K562 (cell line): Measurements from ENCODE around the gene CASTOR1. TPM values are rescaled to one million over a fixed set of nuclear protein-coding genes. Genes with fewer than 3 reads are reported as not detected.
A peak's percentile ranks its signal among the peaks of the same experiment; 100 is the strongest.

Source experiments
- BCLAF1 ChIP-seq, 2 experiments: fragments of 450-650 bp in 1 of 2; IDR thresholded peaks; 2 replicates each; pipeline ENCODE4 v1.6.1; 2011 to 2017; ENCODE audit warnings: low read depth in 2 of 2, antibody characterized with exemption in 1 of 2, borderline replicate concordance in 1 of 2, low read length in 1 of 2, mild to moderate bottlenecking in 1 of 2, mixed read lengths in 1 of 2; ENCODE audit not compliant: control insufficient read depth in 1 of 2
- CXXC5 ChIP-seq: fragments of 250-450 bp; sonication (Bioruptor Pico); IDR thresholded peaks from 2 replicates; pipeline ENCODE4 v1.8.0; 2022; ENCODE audit warnings: inconsistent platforms, mild to moderate bottlenecking, moderate library complexity
- E2F6 ChIP-seq, 2 experiments: IDR thresholded peaks; 2 replicates each; pipeline ENCODE4 v1.6.1; 2011; ENCODE audit warnings: borderline replicate concordance in 1 of 2, control low read depth in 1 of 2, low read depth in 1 of 2, low read length in 1 of 2, mild to moderate bottlenecking in 1 of 2, mixed read lengths in 1 of 2, moderate library complexity in 1 of 2; ENCODE audit not compliant: insufficient read depth in 1 of 2, insufficient read length in 1 of 2, poor library complexity in 1 of 2, severe bottlenecking in 1 of 2; ENCODE audit errors: extremely low read depth in 1 of 2
- EWSR1 ChIP-seq: fragments of 450-650 bp; IDR thresholded peaks from 2 replicates; pipeline ENCODE4 v1.6.1; 2018; ENCODE audit warnings: borderline replicate concordance, mild to moderate bottlenecking, low read depth, moderate library complexity; ENCODE audit not compliant: partially characterized antibody
- HNRNPLL ChIP-seq: fragments of 200-400 bp; formaldehyde crosslinking; IDR thresholded peaks from 2 replicates; pipeline ENCODE4 v1.6.1; 2017; ENCODE audit warnings: low read length, low read depth, mild to moderate bottlenecking; ENCODE audit not compliant: poor library complexity, severe bottlenecking
- HSF4 ChIP-seq: fragments of 250-450 bp; sonication (Bioruptor Pico); IDR thresholded peaks from 2 replicates; pipeline ENCODE4 v2.1.2; 2022; ENCODE audit warnings: mild to moderate bottlenecking, moderate library complexity, borderline replicate concordance
- KDM2B ChIP-seq: fragments of 250-450 bp; sonication (Bioruptor Pico); IDR thresholded peaks from 2 replicates; pipeline ENCODE4 v1.8.0; 2021; ENCODE audit warnings: mild to moderate bottlenecking, moderate library complexity
- MYC ChIP-seq, 2 experiments: fragments of 250-450 bp in 1 of 2; sonication (Bioruptor Pico) in 1 of 2; IDR thresholded peaks; 2 replicates each; pipeline versions ENCODE4 v1.5.1 to v1.6.1; 2012 to 2021; ENCODE audit warnings: low read depth in 2 of 2, borderline replicate concordance in 1 of 2, improper control_type of control experiment in 1 of 2, low read length in 1 of 2, mild to moderate bottlenecking in 1 of 2, moderate library complexity in 1 of 2
- RB1 ChIP-seq: fragments of 450-650 bp; IDR thresholded peaks from 2 replicates; pipeline ENCODE4 v1.6.1; 2017; ENCODE audit warnings: low read depth, mild to moderate bottlenecking
- RBFOX2 ChIP-seq: fragments of 200-400 bp; formaldehyde crosslinking; IDR thresholded peaks from 2 replicates; pipeline ENCODE4 v1.6.1; 2017; ENCODE audit warnings: low read depth, mild to moderate bottlenecking, low read length, moderate library complexity
- SAP30 ChIP-seq: fragments of 200-600 bp; sonication (generic); IDR thresholded peaks from 2 replicates; pipeline ENCODE4 v1.6.1; 2012; ENCODE audit warnings: borderline replicate concordance, low read depth, mild to moderate bottlenecking, moderate library complexity, low read length, control low read depth, inconsistent platforms; ENCODE audit not compliant: insufficient read depth, poor library complexity, severe bottlenecking
- SP1 ChIP-seq: sonication (generic); formaldehyde crosslinking; IDR thresholded peaks from 2 replicates; pipeline ENCODE4 v1.8.1; 2022; ENCODE audit warnings: mild to moderate bottlenecking, missing genetic modification reagents
- UBTF ChIP-seq, 2 experiments: IDR thresholded peaks; 2 replicates each; pipeline ENCODE4 v1.6.1; 2012; ENCODE audit warnings: improper control_type of control experiment in 2 of 2, low read depth in 2 of 2, low read length in 2 of 2, borderline replicate concordance in 1 of 2
- ZBTB7A ChIP-seq: IDR thresholded peaks from 2 replicates; pipeline ENCODE4 v1.6.1; 2011; ENCODE audit warnings: low read depth, mild to moderate bottlenecking, low read length, moderate library complexity, borderline replicate concordance; ENCODE audit not compliant: control insufficient read depth
- polyA plus RNA-seq, 8 experiments: library from polyadenylated mRNA; depleted of rRNA in 4 of 8; stranded (reverse) in 5 of 8; unstranded in 3 of 8; fragments of >200 nt; fragmentation: Nextera tagmentation in 2 of 8; fragmentation: Illumina TruSeq in 1 of 8; extraction: Ambion mirVana in 2 of 8; extraction: Trizol in 1 of 8; gene quantifications; 2 replicates each; pipeline versions ENCODE4 v1.2.1 to v1.2.3, GENCODE V29; 2011 to 2014; ENCODE audit warnings: inconsistent platforms in 1 of 8, missing spikeins in 1 of 8
- total RNA-seq, 7 experiments: library from RNA; depleted of rRNA in 6 of 7; stranded (reverse); fragments of >200 nt in 6 of 7; fragmentation: Illumina TruSeq in 2 of 7; extraction: Trizol in 2 of 7; gene quantifications; 2 replicates each; pipeline versions ENCODE4 v1.2.1 to v1.2.3, GENCODE V29; 2011 to 2021; ENCODE audit warnings: low replicate concordance in 1 of 7

CASTOR1 gene
- total and polyA plus RNA-seq, 9 of the 15 experiments (the other 6 are each of a cell fraction or from before 2014, with no cell fraction given) = 0.35 to 2.6 (median 1.1) TPM

- TF ChIP-seq HSF4 (CRISPR knock-in tag) = no peak
- TF ChIP-seq BCLAF1 (IDR thresholded peaks at IDR 0.05; ENCODE audit: borderline replicate concordance in 1 of 2, control insufficient read depth in 1 of 2, low read depth in 2 of 2, low read length in 1 of 2) = no peak
- TF ChIP-seq SAP30 = peak; percentile 14
- TF ChIP-seq SP1 = 0 out of 2 replicates have a peak, but pooled peaks have one; percentile 29
- TF ChIP-seq UBTF (IDR thresholded peaks at IDR 0.05; ENCODE audit: borderline replicate concordance in 1 of 2, low read depth in 2 of 2, low read length in 2 of 2) = 0 out of 4 replicates have a peak, but pooled peaks of 1 of the 2 experiments have one; percentile 52
- peak; percentile 72; the same call in 1 of the 2 replicates for TF ChIP-seq KDM2B
- TF ChIP-seq RB1 = peak; percentile 50; the same call in 1 of the 2 replicates
- TF ChIP-seq E2F6 (IDR thresholded peaks at IDR 0.05; ENCODE audit: borderline replicate concordance in 1 of 2, extremely low read depth in 1 of 2, insufficient read depth in 1 of 2, insufficient read length in 1 of 2, low read depth in 1 of 2, low read length in 1 of 2, poor library complexity in 1 of 2, severe bottlenecking in 1 of 2) = peak in 1 of 2 experiments; percentile 63
- no peak for TF ChIP-seq EWSR1
- peak; percentile 73; the same call in 1 of the 2 replicates for TF ChIP-seq ZBTB7A
- peak; percentile 74 for TF ChIP-seq CXXC5 (CRISPR knock-in tag)
- TF ChIP-seq RBFOX2 = peak; percentile 41; the same call in 1 of the 2 replicates
- TF ChIP-seq HNRNPLL = peak; percentile 44
- 0 out of 2 replicates have a peak, but pooled peaks have one; percentile 13 for TF ChIP-seq MYC (IDR thresholded peaks at IDR 0.05; ENCODE audit: low read depth, low read length)
- TF ChIP-seq MYC (CRISPR knock-in tag; IDR thresholded peaks at IDR 0.05; ENCODE audit: borderline replicate concordance, low read depth) = no peak
- TF ChIP-seq, all 486 proteins: peak for 30
Measured at GRCh38 chr22:30289141-30289979, at the start of gene CASTOR1 (continued).
